OCI-M1 (cell line): ENCODE results near the gene WIPF1.

ENCODE experiments used
- DNase-seq: peaks from one replicate; lab custom pipeline; 2025; lab: John Stamatoyannopoulos, UW

Gene WIPF1

GRCh38 chr2:174544156-174544555 lies 53.4 kb downstream of the WIPF1 start:
- DNase-seq, result no peak

- DNase-seq, result no peak
Observed at GRCh38 chr2:174540893-174541292, 56.7 kb downstream of the WIPF1 start.

GRCh38 chr2:174535757-174536703 lies 61.6 kb downstream of the WIPF1 start:
- no peak for DNase-seq

- DNase-seq, result no peak
Observed at GRCh38 chr2:174535083-174535482, 62.5 kb downstream of the WIPF1 start.

GRCh38 chr2:174529916-174530315 lies 67.7 kb downstream of the WIPF1 start:
- no peak for DNase-seq

- no peak for DNase-seq
Observed at GRCh38 chr2:174527959-174528358, 69.6 kb downstream of the WIPF1 start.

- DNase-seq, result no peak
Observed at GRCh38 chr2:174527101-174527721, 70.4 kb downstream of the WIPF1 start.

GRCh38 chr2:174524527-174524926 lies 73.1 kb downstream of the WIPF1 start:
- no peak for DNase-seq

GRCh38 chr2:174522553-174522952 lies 75.1 kb downstream of the WIPF1 start:
- peak; percentile 62 for DNase-seq

- DNase-seq, result no peak
Observed at GRCh38 chr2:174518395-174518794, 79.2 kb downstream of the WIPF1 start.

GRCh38 chr2:174516501-174517378 lies 80.9 kb downstream of the WIPF1 start:
- DNase-seq, result peak; percentile 69

- DNase-seq, result no peak
Observed at GRCh38 chr2:174512345-174512744, 85.3 kb downstream of the WIPF1 start.

- DNase-seq, result no peak
Observed at GRCh38 chr2:174511580-174512260, 85.9 kb downstream of the WIPF1 start.

GRCh38 chr2:174510583-174511189 lies 86.9 kb downstream of the WIPF1 start:
- peak; percentile 65 for DNase-seq
